KMS-11 (cell line): ENCODE results near the gene ZNF611.
"Not testable (repeated sequence)": the region's sequence is repeated elsewhere in the genome, so short reads cannot be mapped to it uniquely, and the experiment has no call there.

Source experiments
- H2AFZ ChIP-seq: fragments of 200-600 bp; sonication (generic); 2 replicates; pipeline ENCODE4 v1.6.1; 2016; ENCODE audit warnings: antibody characterized with exemption, mixed run types, low read depth
- H3K27ac ChIP-seq: fragments of 200-600 bp; sonication (generic); 2 replicates; pipeline ENCODE4 v1.6.1; 2016; ENCODE audit warnings: mild to moderate bottlenecking, mixed run types
- H3K27me3 ChIP-seq: fragments of 200-600 bp; sonication (generic); 2 replicates; pipeline ENCODE4 v1.6.1; 2017; ENCODE audit warnings: mild to moderate bottlenecking, low read depth, mixed run types, moderate library complexity; ENCODE audit not compliant: insufficient read depth
- H3K36me3 ChIP-seq: fragments of 200-600 bp; sonication (generic); 2 replicates; pipeline ENCODE4 v1.6.1; 2017; ENCODE audit warnings: mild to moderate bottlenecking, mixed run types; ENCODE audit not compliant: insufficient read depth
- H3K4me1 ChIP-seq: fragments of 200-600 bp; sonication (generic); 2 replicates; pipeline ENCODE4 v1.6.1; 2016; ENCODE audit warnings: mild to moderate bottlenecking, low read depth, mixed run types; ENCODE audit not compliant: poor library complexity, severe bottlenecking
- H3K4me2 ChIP-seq: fragments of 200-600 bp; sonication (generic); 2 replicates; pipeline ENCODE4 v1.7.0; 2016; ENCODE audit warnings: mild to moderate bottlenecking, mixed run types
- H3K4me3 ChIP-seq: fragments of 200-600 bp; sonication (generic); IDR thresholded peaks from 2 replicates; pipeline ENCODE4 v1.6.1; 2017; ENCODE audit warnings: low read depth, low read length, mixed read lengths; ENCODE audit not compliant: insufficient read depth
- H3K79me2 ChIP-seq: fragments of 200-600 bp; sonication (generic); 2 replicates; pipeline ENCODE4 v1.6.1; 2016; ENCODE audit warnings: low read depth, mixed run types; ENCODE audit not compliant: insufficient read depth
- H3K9ac ChIP-seq: fragments of 200-600 bp; sonication (generic); 2 replicates; pipeline ENCODE4 v1.6.1; 2016; ENCODE audit warnings: mild to moderate bottlenecking, mixed run types
- H4K20me1 ChIP-seq: fragments of 200-600 bp; sonication (generic); 2 replicates; pipeline ENCODE4 v1.6.1; 2016; ENCODE audit warnings: mild to moderate bottlenecking, mixed run types; ENCODE audit not compliant: insufficient read depth
- TF ChIP-seq, protein P1 (sequence below): fragments of 200-600 bp; sonication (generic); conservative IDR thresholded peaks from 2 replicates; pipeline ENCODE4 v1.6.1; 2017; ENCODE audit warnings: low read depth, mild to moderate bottlenecking, antibody characterized with exemption, low read length, moderate library complexity, mixed read lengths

The ZNF611 gene

DNA sequence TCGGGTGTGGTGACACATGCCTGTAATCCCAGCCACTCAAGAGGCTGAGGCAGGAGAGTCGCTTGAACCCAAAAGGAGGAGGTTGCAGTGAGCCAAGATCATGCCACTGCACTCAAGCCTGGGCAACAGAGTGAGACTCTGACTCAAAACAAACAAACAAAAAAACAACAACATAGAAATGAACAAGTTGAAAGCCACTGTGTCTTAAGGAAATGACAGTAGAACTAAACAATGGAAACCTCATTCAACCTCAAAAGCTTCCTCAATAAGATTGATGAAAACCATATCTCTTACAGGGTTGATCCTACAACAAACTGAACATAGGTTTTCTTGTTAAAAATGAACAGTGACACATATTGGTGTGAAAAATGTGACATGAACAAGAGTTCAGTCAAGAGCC, 21.8 kb downstream of the ZNF611 start:
- H3K79me2 ChIP-seq, H3K27me3 ChIP-seq, H3K9ac ChIP-seq, H2AFZ ChIP-seq, H3K36me3 ChIP-seq, H3K27ac ChIP-seq, H3K4me2 ChIP-seq, H3K4me3 ChIP-seq, H4K20me1 ChIP-seq, H3K4me1 ChIP-seq: not testable (repeated sequence)

- not testable (repeated sequence) for H3K36me3 ChIP-seq, H3K4me3 ChIP-seq, H3K4me2 ChIP-seq, H3K4me1 ChIP-seq, H3K27ac ChIP-seq, H2AFZ ChIP-seq, H3K27me3 ChIP-seq, H4K20me1 ChIP-seq, H3K9ac ChIP-seq, H3K79me2 ChIP-seq
Measured at GRCh38 chr19:52711661-52712060, 23.2 kb downstream of the ZNF611 start.

DNA sequence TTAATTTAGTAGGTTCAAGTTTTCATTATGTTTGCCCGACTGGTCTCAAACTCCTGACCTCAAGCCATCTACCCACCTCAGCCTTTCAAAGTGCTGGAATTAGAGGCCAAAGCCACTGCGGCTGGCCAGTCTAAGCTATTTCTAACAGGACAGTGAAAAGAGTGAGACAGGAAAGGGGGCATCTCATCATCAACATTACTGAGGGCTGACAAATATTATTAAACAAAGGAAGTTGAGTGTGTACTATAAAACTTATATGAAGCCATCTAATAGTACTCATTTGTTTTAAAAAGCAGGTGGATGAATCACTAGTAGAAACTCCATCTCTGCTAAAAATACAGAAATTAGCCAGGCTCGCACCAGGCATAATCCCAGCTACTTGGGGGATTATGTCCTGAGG, 24.3 kb downstream of the ZNF611 start:
- no peaks in the 10 kb centered on the region for H3K4me1 ChIP-seq
- no peaks in the 10 kb centered on the region for H3K27me3 ChIP-seq
- H2AFZ ChIP-seq = no peak overlapping the region
- H3K4me3 ChIP-seq = no peak overlapping the region
- H3K9ac ChIP-seq = no peak overlapping the region
- H3K27ac ChIP-seq = no peak overlapping the region
- no peaks in the 10 kb centered on the region for H3K36me3 ChIP-seq
- H4K20me1 ChIP-seq = no peaks in the 10 kb centered on the region
- TF ChIP-seq, protein P1, sequence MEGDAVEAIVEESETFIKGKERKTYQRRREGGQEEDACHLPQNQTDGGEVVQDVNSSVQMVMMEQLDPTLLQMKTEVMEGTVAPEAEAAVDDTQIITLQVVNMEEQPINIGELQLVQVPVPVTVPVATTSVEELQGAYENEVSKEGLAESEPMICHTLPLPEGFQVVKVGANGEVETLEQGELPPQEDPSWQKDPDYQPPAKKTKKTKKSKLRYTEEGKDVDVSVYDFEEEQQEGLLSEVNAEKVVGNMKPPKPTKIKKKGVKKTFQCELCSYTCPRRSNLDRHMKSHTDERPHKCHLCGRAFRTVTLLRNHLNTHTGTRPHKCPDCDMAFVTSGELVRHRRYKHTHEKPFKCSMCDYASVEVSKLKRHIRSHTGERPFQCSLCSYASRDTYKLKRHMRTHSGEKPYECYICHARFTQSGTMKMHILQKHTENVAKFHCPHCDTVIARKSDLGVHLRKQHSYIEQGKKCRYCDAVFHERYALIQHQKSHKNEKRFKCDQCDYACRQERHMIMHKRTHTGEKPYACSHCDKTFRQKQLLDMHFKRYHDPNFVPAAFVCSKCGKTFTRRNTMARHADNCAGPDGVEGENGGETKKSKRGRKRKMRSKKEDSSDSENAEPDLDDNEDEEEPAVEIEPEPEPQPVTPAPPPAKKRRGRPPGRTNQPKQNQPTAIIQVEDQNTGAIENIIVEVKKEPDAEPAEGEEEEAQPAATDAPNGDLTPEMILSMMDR = no peak
- H3K79me2 ChIP-seq = no peaks in the 10 kb centered on the region
- no peak overlapping the region for H3K4me2 ChIP-seq

- H3K9ac ChIP-seq, H3K4me1 ChIP-seq, H3K27ac ChIP-seq, H3K79me2 ChIP-seq, H2AFZ ChIP-seq, H3K36me3 ChIP-seq, H3K4me3 ChIP-seq, H4K20me1 ChIP-seq, H3K4me2 ChIP-seq, H3K27me3 ChIP-seq: not testable (repeated sequence)
Measured at GRCh38 chr19:52705615-52706014, 29.2 kb downstream of the ZNF611 start.

DNA sequence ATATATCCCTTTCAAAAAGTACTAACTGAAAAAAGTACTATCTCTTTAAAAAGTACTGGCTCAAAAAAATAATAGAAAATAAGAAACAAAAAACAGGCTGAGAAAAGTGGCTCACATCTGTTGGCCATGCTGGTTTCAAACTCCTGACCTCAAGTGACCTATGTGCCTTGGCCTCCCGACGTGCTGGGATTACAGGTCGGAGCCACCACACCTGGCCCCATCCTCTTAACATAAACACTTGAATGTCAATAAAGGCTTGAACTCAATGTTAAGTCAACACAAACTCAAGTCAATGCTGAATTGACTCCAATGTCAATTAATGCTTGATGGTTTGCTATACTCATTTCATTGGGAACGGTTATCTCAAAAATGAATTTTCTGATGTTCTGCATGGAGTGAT, 30.9 kb downstream of the ZNF611 start:
- no peaks in the 10 kb centered on the region for H3K36me3 ChIP-seq
- H3K79me2 ChIP-seq = no peaks in the 10 kb centered on the region
- no peak overlapping the region for H3K4me3 ChIP-seq
- H3K4me2 ChIP-seq = no peak overlapping the region
- H4K20me1 ChIP-seq = no peaks in the 10 kb centered on the region
- H3K27ac ChIP-seq = no peak overlapping the region
- TF ChIP-seq, protein P1 = no peak
- H3K4me1 ChIP-seq = no peaks in the 10 kb centered on the region
- H3K9ac ChIP-seq = no peak overlapping the region
- H3K27me3 ChIP-seq = no peaks in the 10 kb centered on the region
- no peak overlapping the region for H2AFZ ChIP-seq

DNA sequence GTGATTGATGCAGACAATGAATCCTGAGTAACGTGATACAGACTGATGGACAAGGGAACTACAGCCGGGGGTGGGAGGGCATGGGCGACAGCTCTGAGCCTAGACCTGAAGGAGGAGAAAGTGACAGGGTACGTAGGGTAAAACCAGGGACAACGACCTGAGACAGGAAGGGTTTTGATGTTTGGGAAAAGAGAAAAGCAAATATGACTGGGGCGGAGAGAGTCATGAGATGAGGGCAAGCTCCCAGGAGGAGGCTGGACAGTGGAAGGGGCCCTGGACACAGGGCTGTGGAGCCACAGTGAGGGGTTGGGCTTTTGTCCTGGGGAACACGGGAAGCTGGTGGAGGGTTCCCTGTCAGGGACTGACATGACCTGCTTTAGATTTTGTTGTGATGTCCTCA, 34.2 kb downstream of the ZNF611 start:
- no peaks in the 10 kb centered on the region for H3K27me3 ChIP-seq
- H2AFZ ChIP-seq = no peak overlapping the region
- no peaks in the 10 kb centered on the region for H3K4me1 ChIP-seq
- no peak overlapping the region for H3K4me2 ChIP-seq
- no peak overlapping the region for H3K9ac ChIP-seq
- H3K27ac ChIP-seq = no peak overlapping the region
- H4K20me1 ChIP-seq = no peaks in the 10 kb centered on the region
- no peak overlapping the region for H3K4me3 ChIP-seq
- TF ChIP-seq, protein P1 = no peak
- no peaks in the 10 kb centered on the region for H3K36me3 ChIP-seq
- H3K79me2 ChIP-seq = no peaks in the 10 kb centered on the region

- not testable (repeated sequence) for H3K4me1 ChIP-seq, H3K9ac ChIP-seq, H3K79me2 ChIP-seq, H2AFZ ChIP-seq, H3K36me3 ChIP-seq, H3K27ac ChIP-seq, H3K4me3 ChIP-seq, H3K27me3 ChIP-seq, H3K4me2 ChIP-seq, H4K20me1 ChIP-seq
Measured at GRCh38 chr19:52699555-52699954, 35.3 kb downstream of the ZNF611 start.
